ENCODE data around the gene EDAR.

DNA sequence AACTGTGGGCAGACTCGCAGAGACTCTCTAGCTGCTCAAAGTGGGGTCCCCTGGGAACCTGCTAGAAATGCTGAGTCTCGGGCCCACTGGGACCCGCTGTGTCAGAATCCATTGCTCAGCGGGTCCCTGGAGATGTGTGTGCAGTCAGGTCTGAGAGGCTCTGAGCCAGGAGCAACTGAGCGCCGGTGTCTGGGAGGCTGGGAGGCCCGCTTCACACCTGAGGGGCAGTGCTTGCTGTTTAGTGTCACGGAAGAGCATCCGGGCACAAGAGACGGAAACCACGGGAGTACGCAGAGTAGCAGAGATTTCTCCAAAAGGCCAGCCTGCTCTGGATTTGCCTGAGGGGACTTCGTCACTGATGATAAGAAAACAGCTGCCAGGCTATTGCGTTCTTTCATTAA is 70.1 kb downstream of the EDAR start:
- TF ChIP-seq POLR2A (IDR thresholded peaks at IDR 0.05), result no peak
- TF ChIP-seq, protein P1, sequence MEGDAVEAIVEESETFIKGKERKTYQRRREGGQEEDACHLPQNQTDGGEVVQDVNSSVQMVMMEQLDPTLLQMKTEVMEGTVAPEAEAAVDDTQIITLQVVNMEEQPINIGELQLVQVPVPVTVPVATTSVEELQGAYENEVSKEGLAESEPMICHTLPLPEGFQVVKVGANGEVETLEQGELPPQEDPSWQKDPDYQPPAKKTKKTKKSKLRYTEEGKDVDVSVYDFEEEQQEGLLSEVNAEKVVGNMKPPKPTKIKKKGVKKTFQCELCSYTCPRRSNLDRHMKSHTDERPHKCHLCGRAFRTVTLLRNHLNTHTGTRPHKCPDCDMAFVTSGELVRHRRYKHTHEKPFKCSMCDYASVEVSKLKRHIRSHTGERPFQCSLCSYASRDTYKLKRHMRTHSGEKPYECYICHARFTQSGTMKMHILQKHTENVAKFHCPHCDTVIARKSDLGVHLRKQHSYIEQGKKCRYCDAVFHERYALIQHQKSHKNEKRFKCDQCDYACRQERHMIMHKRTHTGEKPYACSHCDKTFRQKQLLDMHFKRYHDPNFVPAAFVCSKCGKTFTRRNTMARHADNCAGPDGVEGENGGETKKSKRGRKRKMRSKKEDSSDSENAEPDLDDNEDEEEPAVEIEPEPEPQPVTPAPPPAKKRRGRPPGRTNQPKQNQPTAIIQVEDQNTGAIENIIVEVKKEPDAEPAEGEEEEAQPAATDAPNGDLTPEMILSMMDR (IDR thresholded peaks at IDR 0.05), result no peak

All from Peyer's patch (tissue), 4 donors.